Astrocyte (in vitro differentiated cells and primary cell): ENCODE measurements around the gene KSR2. TPM values are rescaled to one million over a fixed set of nuclear protein-coding genes. Genes with fewer than 3 reads are reported as not detected.

Experiments used
- DNase-seq: peaks from one replicate; pipeline ENCODE4 v3.0.0-alpha.2; 2010; ENCODE audit warnings: low read depth
- FAIRE-seq: peaks from 2 replicates; lab custom pipeline; 2011; peaks lifted over from hg19 to GRCh38; lab: Jason Lieb, UNC
- H2AFZ ChIP-seq: 2 replicates; pipeline ENCODE4 v1.6.0; 2012; ENCODE audit warnings: low read depth, low read length, inconsistent platforms
- H3K27ac ChIP-seq: 2 replicates; pipeline ENCODE4 v1.5.1; 2011; ENCODE audit warnings: low read depth, low read length, inconsistent platforms
- H3K27me3 ChIP-seq: 2 replicates; pipeline ENCODE4 v1.6.0; 2011; ENCODE audit warnings: low read length, inconsistent platforms; ENCODE audit not compliant: insufficient read depth
- H3K36me3 ChIP-seq: 2 replicates; pipeline ENCODE4 v1.5.1; 2011; ENCODE audit warnings: low read length, inconsistent platforms; ENCODE audit not compliant: insufficient read depth
- H3K4me1 ChIP-seq: 2 replicates; pipeline ENCODE4 v1.5.1; 2011; ENCODE audit warnings: low read length, inconsistent platforms; ENCODE audit not compliant: insufficient read depth
- H3K4me2 ChIP-seq: 2 replicates; pipeline ENCODE4 v1.6.0; 2012; ENCODE audit warnings: low read length, inconsistent platforms
- H3K4me3 ChIP-seq: 2 replicates; pipeline ENCODE4 v1.5.1; 2011; ENCODE audit warnings: low read depth, mild to moderate bottlenecking, low read length, inconsistent platforms; ENCODE audit not compliant: insufficient read depth
- H3K79me2 ChIP-seq: 2 replicates; pipeline ENCODE4 v1.6.0; 2012; ENCODE audit warnings: mild to moderate bottlenecking, low read length, inconsistent platforms; ENCODE audit not compliant: insufficient read depth
- H3K9ac ChIP-seq: 2 replicates; pipeline ENCODE4 v1.6.0; 2012; ENCODE audit warnings: mild to moderate bottlenecking, low read length, inconsistent platforms
- H3K9me3 ChIP-seq: 2 replicates; pipeline ENCODE4 v1.5.1; 2012; ENCODE audit warnings: low read depth, mild to moderate bottlenecking, low read length, inconsistent platforms; ENCODE audit not compliant: insufficient read depth
- H4K20me1 ChIP-seq: 2 replicates; pipeline ENCODE4 v1.6.0; 2012; ENCODE audit warnings: low read length, inconsistent platforms; ENCODE audit not compliant: insufficient read depth
- H3K27ac Mint-ChIP-seq: one replicate; pipeline ENCODE4 v1.8.0; 2021; ENCODE audit warnings: mild to moderate bottlenecking, mixed read lengths; ENCODE audit not compliant: unreplicated experiment
- H3K27me3 Mint-ChIP-seq: one replicate; pipeline ENCODE4 v1.8.0; 2021; ENCODE audit warnings: low read depth, mixed read lengths; ENCODE audit not compliant: unreplicated experiment
- H3K36me3 Mint-ChIP-seq: one replicate; pipeline ENCODE4 v1.8.0; 2021; ENCODE audit warnings: low read depth, mixed read lengths; ENCODE audit not compliant: unreplicated experiment
- H3K4me1 Mint-ChIP-seq: one replicate; pipeline ENCODE4 v1.8.0; 2021; ENCODE audit warnings: low read depth, mixed read lengths; ENCODE audit not compliant: unreplicated experiment
- H3K4me3 Mint-ChIP-seq: one replicate; pipeline ENCODE4 v1.8.0; 2021; ENCODE audit warnings: mild to moderate bottlenecking, moderate library complexity, mixed read lengths; ENCODE audit not compliant: unreplicated experiment
- H3K9me3 Mint-ChIP-seq: one replicate; pipeline ENCODE4 v1.8.0; 2021; ENCODE audit warnings: mild to moderate bottlenecking, mixed read lengths; ENCODE audit not compliant: unreplicated experiment
- CTCF ChIP-seq: IDR thresholded peaks from 2 replicates; pipeline ENCODE4 v1.5.1; 2011; ENCODE audit warnings: low read depth, mild to moderate bottlenecking, inconsistent platforms, low read length, moderate library complexity; ENCODE audit not compliant: insufficient read depth
- EZH2 ChIP-seq: IDR thresholded peaks from 2 replicates; pipeline ENCODE4 v1.6.1; 2012; ENCODE audit warnings: mild to moderate bottlenecking, low read length, inconsistent platforms; ENCODE audit not compliant: insufficient read depth
- total RNA-seq: library from RNA; stranded (reverse); gene quantifications from 2 replicates; pipeline ENCODE4 v1.2.1, GENCODE V29; 2021

The KSR2 gene
- total RNA-seq, 1 donor from 2014 or later: 0.98 TPM

- Histone ChIP-seq H3K4me1 (peaks cover 13% of the 10 kb centered on the region), H3K9ac (no peak overlapping the region), H3K27ac (no peak overlapping the region), H2AFZ (no peak overlapping the region), H3K4me3 (no peak overlapping the region), H3K9me3 (no peaks in the 10 kb centered on the region), H3K36me3 (no peaks in the 10 kb centered on the region), H3K4me2 (no peak overlapping the region), H3K79me2 (no peaks in the 10 kb centered on the region), H4K20me1 (no peaks in the 10 kb centered on the region), H3K27me3 (no peaks in the 10 kb centered on the region)
- Mint-ChIP-seq H3K4me1 (peaks cover 13% of the 10 kb centered on the region), H3K36me3 (peaks cover 3% of the 10 kb centered on the region), H3K4me3 (no peak overlapping the region), H3K27me3 (no peaks in the 10 kb centered on the region), H3K9me3 (peaks cover 8% of the 10 kb centered on the region), H3K27ac (peak overlapping the region; percentile 66)
- TF ChIP-seq CTCF (no peak), EZH2 (no peak)
- DNase-seq (no peak), FAIRE-seq (no peak)
Measured at GRCh38 chr12:117674763-117675162, 294.0 kb downstream of the KSR2 start.

GRCh38 chr12:117674313-117674712, 294.5 kb downstream of the KSR2 start:
- no peak overlapping the region for H3K4me3 ChIP-seq
- no peak overlapping the region for H3K4me2 ChIP-seq
- Mint-ChIP-seq H3K27ac (no peak overlapping the region), H3K4me3 (no peak overlapping the region), H3K36me3 (peaks cover 3% of the 10 kb centered on the region), H3K4me1 (peaks cover 10% of the 10 kb centered on the region), H3K9me3 (peaks cover 8% of the 10 kb centered on the region), H3K27me3 (no peaks in the 10 kb centered on the region)
- H3K27me3 ChIP-seq: no peaks in the 10 kb centered on the region
- no peaks in the 10 kb centered on the region for H3K79me2 ChIP-seq
- H3K36me3 ChIP-seq: no peaks in the 10 kb centered on the region
- H3K9me3 ChIP-seq: no peaks in the 10 kb centered on the region
- no peak overlapping the region for H3K9ac ChIP-seq
- no peak for FAIRE-seq
- H3K27ac ChIP-seq: no peak overlapping the region
- no peaks in the 10 kb centered on the region for H4K20me1 ChIP-seq
- TF ChIP-seq EZH2 (no peak), CTCF (no peak)
- DNase-seq: peak; percentile 51
- no peak overlapping the region for H2AFZ ChIP-seq
- peaks cover 9% of the 10 kb centered on the region for H3K4me1 ChIP-seq

GRCh38 chr12:117671734-117672133, 297.1 kb downstream of the KSR2 start:
- no peak overlapping the region for H3K4me3 Mint-ChIP-seq
- no peak overlapping the region for H3K27ac ChIP-seq
- no peak overlapping the region for H3K4me3 ChIP-seq
- no peak overlapping the region for H3K4me2 ChIP-seq
- H3K9ac ChIP-seq: no peak overlapping the region
- no peaks in the 10 kb centered on the region for H4K20me1 ChIP-seq
- no peaks in the 10 kb centered on the region for H3K36me3 ChIP-seq
- no peak overlapping the region for H2AFZ ChIP-seq
- no peaks in the 10 kb centered on the region for H3K79me2 ChIP-seq
- no peak overlapping the region for H3K27ac Mint-ChIP-seq
- peaks cover 8% of the 10 kb centered on the region for H3K4me1 ChIP-seq
- peaks cover 9% of the 10 kb centered on the region for H3K27me3 Mint-ChIP-seq
- TF ChIP-seq CTCF (peak; percentile 24), EZH2 (no peak)
- no peaks in the 10 kb centered on the region for H3K9me3 ChIP-seq
- peaks cover 8% of the 10 kb centered on the region for H3K9me3 Mint-ChIP-seq
- no peaks in the 10 kb centered on the region for H3K36me3 Mint-ChIP-seq
- H3K4me1 Mint-ChIP-seq: peaks cover 10% of the 10 kb centered on the region
- FAIRE-seq: no peak
- H3K27me3 ChIP-seq: no peaks in the 10 kb centered on the region
- no peak for DNase-seq
